ENCODE measurements around the gene MTM1. TPM values are rescaled to one million over a fixed set of nuclear protein-coding genes. Genes with fewer than 3 reads are reported as not detected.
A peak's percentile ranks its signal among the peaks of the same experiment; 100 is the strongest.

Gene MTM1
- polyA plus RNA-seq, 1 of the 3 experiments (the other 2 are of a cell fraction): 2.7 TPM

DNA sequence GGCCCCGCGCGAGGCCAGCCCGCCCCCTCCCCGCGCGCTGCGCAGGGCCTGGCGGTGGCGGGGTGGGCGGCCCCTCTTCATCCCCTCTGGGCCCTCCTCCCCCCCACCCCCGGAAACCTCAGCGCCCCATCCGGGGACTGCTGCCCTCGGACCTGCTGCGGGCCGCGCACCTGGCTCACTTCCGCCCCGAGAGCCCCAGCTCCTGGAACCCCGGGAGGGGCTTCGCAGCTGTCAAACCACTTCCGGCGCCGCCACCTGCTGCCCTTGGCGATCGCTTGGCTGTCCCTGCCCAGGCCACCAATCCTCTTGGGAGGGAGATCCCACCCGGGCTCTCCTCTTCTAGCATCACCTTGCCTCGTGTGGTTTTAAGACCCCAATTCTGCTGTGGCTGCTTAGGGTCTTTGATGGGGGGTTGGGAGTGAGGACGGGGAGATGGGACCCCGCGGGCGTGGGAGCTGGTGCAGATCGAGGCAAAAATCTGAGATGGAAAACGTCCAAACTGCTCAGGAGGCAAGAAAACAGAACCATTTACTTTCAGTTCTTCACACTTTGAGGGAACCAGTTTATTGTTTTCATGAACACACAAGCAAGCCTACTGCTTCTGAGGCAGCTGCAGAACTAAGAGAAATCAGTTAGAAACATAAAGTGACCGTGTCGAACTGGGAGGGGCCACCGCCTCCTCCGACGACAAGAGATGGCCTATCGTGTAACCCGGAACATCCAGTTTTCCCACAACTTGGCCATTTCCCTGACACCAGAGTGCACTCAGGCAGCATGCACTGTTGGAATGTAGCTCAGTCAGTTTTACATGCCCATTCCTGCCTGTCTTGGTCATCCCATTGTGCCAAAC is 125.5 kb downstream of the MTM1 start:
- Histone ChIP-seq H3K36me3 (replicated peaks in 1 of 2; ENCODE audit: control insufficient read depth in 1 of 2, insufficient read depth in 2 of 2, low read length in 1 of 2) (no peaks in the 10 kb centered on the region), H3K9me2 (no peaks in the 10 kb centered on the region), H3K9ac (peak overlapping the region; percentile 60), H3K4me1 (ENCODE audit: control insufficient read depth in 1 of 2, insufficient read depth in 2 of 2, low read depth in 1 of 2, low read length in 1 of 2) (peaks cover 4 to 13% of the 10 kb centered on the region in 2 experiments; a peak in 1 of 4 replicates), H2AFZ (ENCODE audit: low read depth) (peak overlapping the region; percentile 83; the same call in 1 of the 2 replicates), H3K4me3 (ENCODE audit: low read depth in 2 of 2, low read length in 1 of 2) (peak overlapping the region; percentile 60 to 62), H4K20me1 (ENCODE audit: insufficient read depth) (no peaks in the 10 kb centered on the region), H3K4me2 (peak overlapping the region; percentile 86), H3F3A (replicated peaks; ENCODE audit: insufficient read depth) (peaks cover 15% of the 10 kb centered on the region), H3K27ac (ENCODE audit: low read depth in 2 of 2, low read length in 1 of 2) (peak overlapping the region; percentile 55 to 61; a peak in 3 of 4 replicates), H3K27me3 (ENCODE audit: insufficient read depth) (no peaks in the 10 kb centered on the region), H3K79me2 (ENCODE audit: insufficient read depth) (no peaks in the 10 kb centered on the region), H3K9me3 (no peaks in the 10 kb centered on the region)
- peak; percentile 82 for DNase-seq
- CTCF ChIA-PET: interaction anchor here (1.9 to 3.4 kb wide), 2 partner anchors 10 to 26 kb away, joined by 6 to 16 read pairs; no protein-coding TSS in a partner anchor
- POLR2A ChIA-PET: no interaction called here
- TF ChIP-seq GABPA (IDR thresholded peaks at IDR 0.05; ENCODE audit: low read depth): peak; percentile 55
- no peak for TF ChIP-seq CHD2 (IDR thresholded peaks at IDR 0.05; ENCODE audit: low read length, partially characterized antibody)
- TF ChIP-seq ELF1 (IDR thresholded peaks at IDR 0.05): no peak
- TF ChIP-seq MXI1 (IDR thresholded peaks at IDR 0.05; ENCODE audit: low read depth, low read length): 0 out of 2 replicates have a peak, but pooled peaks have one; percentile 5
- 15% methylated on average over 27 of the region's 42 CpGs for WGBS (ENCODE audit: low lambda C conversion rate)

DNA sequence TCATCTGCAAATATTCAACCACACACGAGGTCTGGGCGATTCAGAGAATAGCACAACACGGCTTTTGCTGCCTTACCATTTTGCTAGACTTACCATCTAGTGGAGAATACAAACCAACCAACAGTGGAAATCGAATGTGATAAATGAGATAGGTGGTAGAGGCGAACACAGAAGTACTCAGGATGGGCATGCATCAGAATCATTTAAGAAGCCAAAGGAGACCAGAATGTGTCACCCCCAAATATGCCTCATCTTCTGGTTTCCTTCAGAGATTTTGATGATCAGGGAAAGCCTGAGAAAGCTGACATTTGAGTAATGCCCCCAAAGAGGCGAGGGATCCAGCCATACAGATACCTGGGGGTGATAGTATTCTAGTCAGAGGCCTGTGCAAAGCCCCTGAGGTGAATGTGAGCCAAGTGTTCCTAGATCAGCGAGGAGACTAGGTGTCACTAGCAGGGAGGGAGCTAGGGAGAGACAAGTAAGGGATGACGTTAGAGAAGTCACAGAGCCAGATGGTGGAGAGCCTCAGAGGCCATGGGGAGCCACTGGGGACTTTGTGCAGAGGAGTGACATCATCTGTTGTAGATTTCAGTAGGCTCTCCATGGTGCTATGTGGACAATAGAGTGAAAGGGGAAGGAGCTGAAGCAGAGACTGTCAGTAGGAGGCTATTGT is 126.5 kb downstream of the MTM1 start:
- Histone ChIP-seq H3K36me3 (replicated peaks in 1 of 2; ENCODE audit: control insufficient read depth in 1 of 2, insufficient read depth in 2 of 2, low read length in 1 of 2) (no peaks in the 10 kb centered on the region), H3K79me2 (ENCODE audit: insufficient read depth) (no peaks in the 10 kb centered on the region), H3K4me3 (ENCODE audit: low read depth in 2 of 2, low read length in 1 of 2) (no peak overlapping the region), H3K27me3 (ENCODE audit: insufficient read depth) (no peaks in the 10 kb centered on the region), H3K4me2 (peak overlapping the region; percentile 86; the same call in 1 of the 2 replicates), H3K4me1 (ENCODE audit: control insufficient read depth in 1 of 2, insufficient read depth in 2 of 2, low read depth in 1 of 2, low read length in 1 of 2) (peaks cover 0 to 13% of the 10 kb centered on the region in 2 experiments; a peak in 1 of 4 replicates), H4K20me1 (ENCODE audit: insufficient read depth) (no peaks in the 10 kb centered on the region), H3K9me3 (no peaks in the 10 kb centered on the region), H3K27ac (ENCODE audit: low read depth in 2 of 2, low read length in 1 of 2) (peak overlapping the region in 1 of 2 experiments; percentile 61; a peak in 1 of 4 replicates), H2AFZ (ENCODE audit: low read depth) (no peak overlapping the region), H3K9me2 (no peaks in the 10 kb centered on the region), H3F3A (replicated peaks; ENCODE audit: insufficient read depth) (peaks cover 10% of the 10 kb centered on the region), H3K9ac (no peak overlapping the region)
- ChIA-PET POLR2A (no interaction called here), CTCF (no interaction called here)
- 50% methylated on average over 8 of the region's 8 CpGs for WGBS (ENCODE audit: low lambda C conversion rate)
- DNase-seq: no peak
- no peak for TF ChIP-seq EP300 (IDR thresholded peaks at IDR 0.05; ENCODE audit: borderline replicate concordance in 1 of 2, low read depth in 1 of 2, low read length in 1 of 2)
- TF ChIP-seq, protein P1, sequence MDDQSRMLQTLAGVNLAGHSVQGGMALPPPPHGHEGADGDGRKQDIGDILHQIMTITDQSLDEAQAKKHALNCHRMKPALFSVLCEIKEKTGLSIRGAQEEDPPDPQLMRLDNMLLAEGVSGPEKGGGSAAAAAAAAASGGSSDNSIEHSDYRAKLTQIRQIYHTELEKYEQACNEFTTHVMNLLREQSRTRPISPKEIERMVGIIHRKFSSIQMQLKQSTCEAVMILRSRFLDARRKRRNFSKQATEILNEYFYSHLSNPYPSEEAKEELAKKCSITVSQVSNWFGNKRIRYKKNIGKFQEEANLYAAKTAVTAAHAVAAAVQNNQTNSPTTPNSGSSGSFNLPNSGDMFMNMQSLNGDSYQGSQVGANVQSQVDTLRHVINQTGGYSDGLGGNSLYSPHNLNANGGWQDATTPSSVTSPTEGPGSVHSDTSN (IDR thresholded peaks at IDR 0.05): no peak
- TF ChIP-seq GABPA (IDR thresholded peaks at IDR 0.05; ENCODE audit: low read depth): no peak
- TF ChIP-seq ELF1 (IDR thresholded peaks at IDR 0.05): no peak
- TF ChIP-seq RAD21 (IDR thresholded peaks at IDR 0.05; ENCODE audit: low read length): no peak
- TF ChIP-seq MXI1 (IDR thresholded peaks at IDR 0.05; ENCODE audit: low read depth, low read length): no peak
- TF ChIP-seq FOXM1 (IDR thresholded peaks at IDR 0.05; ENCODE audit: low read depth): no peak
